Measurements from ENCODE around the gene ZNF772.
A peak's percentile ranks its signal among the peaks of the same experiment; 100 is the strongest.

ZNF772 gene

DNA sequence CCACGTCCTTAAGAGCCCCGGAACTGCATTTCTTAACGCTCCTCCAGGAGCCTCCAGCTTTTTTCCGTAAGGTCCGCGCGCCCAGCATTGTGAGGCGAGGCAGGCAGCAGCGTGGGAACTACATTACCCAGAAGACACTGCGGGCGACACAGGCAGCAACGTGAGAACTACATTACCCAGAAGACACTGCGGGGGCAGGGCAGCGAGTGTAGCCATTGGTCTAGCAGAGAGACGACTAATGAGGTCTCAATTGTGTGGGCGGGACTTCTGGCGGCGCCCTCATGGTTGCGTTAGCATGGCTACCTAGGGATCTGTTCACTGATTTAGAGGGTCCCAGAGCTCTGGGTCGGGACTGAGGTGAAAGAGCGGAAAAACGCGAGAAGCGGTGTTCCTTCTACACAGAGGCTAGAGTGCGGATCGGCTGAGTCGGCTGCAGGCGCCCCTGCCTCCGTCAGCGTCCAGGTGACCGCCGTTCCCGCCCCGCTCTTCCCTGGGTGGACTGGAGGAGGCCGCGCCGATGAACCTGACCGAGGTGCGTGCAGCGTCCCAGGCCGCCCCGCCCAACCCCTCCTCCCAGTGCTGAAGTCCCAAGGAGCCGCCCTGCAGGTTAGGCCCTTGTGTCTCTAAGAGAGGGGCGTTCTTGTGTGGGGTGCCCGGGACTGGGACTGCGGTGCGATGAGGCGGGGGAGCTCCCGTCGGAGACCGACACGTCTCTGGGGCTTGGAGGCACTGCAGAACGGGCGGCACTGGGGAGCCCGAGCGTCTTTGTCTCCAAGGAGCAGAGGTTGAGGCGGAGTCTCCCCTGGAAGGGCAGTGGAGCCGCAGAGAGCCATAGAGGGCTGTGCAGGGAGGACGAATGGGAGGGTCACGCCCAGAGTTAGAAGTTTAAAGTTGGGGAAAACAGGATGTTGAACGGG, 42.0 kb downstream of the ZNF772 start, which contains the start of gene ZNF749:
Gene ZNF749 (plus strand): TSS at position 264 of the 917 bp plus-strand sequence. CDS start 254 bp downstream, at position 518.
- DNase-seq (ENCODE audit: low read depth in 1 of 2, low spot score in 1 of 2), result peak; percentile 83 to 98

DNA sequence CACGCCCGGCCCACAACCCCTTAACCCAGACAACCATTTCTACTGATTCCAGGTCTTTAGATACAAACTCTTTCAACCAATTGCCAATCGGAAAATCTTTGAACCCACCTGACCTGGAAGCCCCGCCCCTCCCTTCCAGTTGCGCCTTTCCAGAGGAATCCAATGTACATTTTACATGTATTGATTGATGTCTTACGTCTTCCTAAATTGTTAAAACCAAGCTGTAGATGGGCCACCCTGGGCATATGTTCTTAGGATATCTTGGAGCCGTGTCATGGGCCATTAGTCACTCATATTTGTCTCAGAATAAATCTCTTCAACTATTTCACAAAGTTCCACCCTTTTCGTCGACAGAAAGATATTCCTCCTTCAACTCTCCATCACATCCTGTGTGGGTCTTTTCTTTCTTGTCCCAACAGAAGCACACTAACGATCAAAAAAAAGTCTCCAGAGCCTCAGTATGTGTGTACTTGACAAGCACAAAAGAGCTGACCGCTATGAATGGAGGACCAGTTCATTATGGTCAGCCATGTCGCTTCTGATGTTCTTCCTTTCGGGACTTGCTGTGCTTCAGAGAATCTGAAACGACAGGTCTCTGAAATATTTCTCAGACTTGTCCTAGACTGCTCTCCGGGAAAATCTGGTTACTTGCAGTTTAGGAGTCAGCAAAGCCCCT, 42.8 kb downstream of the ZNF772 start:
- no peak for DNase-seq (ENCODE audit: low read depth in 1 of 2, low spot score in 1 of 2)

DNA sequence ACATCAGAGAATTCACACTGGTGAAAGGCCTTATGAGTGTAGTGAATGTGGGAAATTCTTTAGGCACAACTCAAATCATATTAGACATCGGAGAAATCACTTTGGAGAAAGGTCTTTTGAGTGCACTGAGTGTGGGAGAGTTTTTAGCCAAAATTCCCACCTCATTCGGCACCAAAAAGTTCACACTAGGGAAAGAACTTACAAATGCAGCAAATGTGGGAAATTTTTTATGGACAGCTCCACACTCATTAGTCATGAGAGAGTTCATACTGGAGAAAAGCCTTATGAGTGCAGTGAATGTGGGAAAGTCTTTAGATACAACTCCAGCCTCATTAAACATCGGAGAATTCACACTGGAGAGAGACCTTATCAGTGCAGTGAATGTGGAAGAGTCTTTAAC, 56.3 kb downstream of the ZNF772 start:
- DNase-seq (ENCODE audit: low read depth in 1 of 2, low spot score in 1 of 2), result no peak

DNA sequence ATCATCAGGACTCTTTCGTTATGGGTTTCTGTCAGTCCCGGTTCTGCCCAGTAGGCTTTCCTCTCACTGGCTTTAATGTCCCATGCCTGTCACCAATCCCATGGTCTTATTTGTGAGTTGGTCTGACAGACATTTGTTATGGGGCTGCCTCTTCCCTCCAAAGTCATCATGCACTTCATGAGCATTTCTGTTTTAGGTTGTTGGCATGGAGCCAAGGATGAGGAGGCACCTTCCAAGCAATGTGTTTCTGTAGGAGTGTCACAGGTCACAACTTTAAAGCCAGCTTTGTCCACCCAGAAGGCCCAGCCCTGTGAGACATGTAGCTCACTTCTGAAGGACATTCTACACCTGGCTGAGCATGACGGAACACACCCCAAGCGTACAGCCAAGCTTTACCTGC, 57.9 kb downstream of the ZNF772 start:
- no peak for DNase-seq (ENCODE audit: low read depth in 1 of 2, low spot score in 1 of 2)
